AG09319 (cell line): ENCODE measurements around the gene ANO1.
A peak's percentile ranks its signal among the peaks of the same experiment; 100 is the strongest.

Experiments used
- DNase-seq: peaks from one replicate; pipeline ENCODE4 v3.0.0-alpha.2; 2010; ENCODE audit warnings: low read depth; ENCODE audit errors: extremely low read depth
- TF ChIP-seq, protein P1 (sequence below): IDR thresholded peaks from 2 replicates; pipeline ENCODE4 v1.5.1; 2011; ENCODE audit warnings: low read depth, mild to moderate bottlenecking, inconsistent platforms, low read length, moderate library complexity

Gene ANO1

DNA sequence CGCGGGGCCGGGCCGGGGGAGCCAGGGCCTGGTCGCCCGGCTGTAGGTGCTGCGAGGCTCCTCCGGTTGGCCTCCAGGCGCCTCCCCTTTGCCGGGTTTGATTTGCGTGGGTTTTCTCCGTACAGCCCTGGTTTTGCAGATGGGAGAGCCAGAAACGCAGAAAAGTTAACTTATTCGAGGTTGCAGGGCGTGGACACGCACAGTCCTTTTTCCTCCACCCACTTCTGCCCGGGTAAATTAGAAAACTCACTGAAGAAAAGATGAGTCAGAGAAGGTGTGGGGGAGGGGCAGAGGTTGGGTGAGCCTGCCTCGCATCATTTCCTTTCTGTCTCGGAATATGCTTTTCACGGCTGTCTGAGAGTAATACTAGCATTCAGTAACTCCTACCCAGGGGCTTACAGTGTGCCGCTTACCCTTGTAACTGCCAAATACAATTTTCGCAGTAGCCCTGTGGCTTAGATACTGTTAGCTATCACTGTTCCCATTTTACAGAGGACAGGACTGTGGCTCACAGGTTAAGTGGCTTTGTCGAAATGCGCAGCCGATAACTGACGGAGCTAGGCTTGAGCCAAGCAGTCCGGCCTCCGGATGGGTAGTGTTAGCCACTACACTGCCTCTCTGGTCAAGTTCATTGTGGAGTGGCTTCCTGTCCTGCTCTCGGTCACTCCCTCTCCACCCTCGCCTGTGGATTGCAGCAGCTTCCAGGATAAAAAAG lies 125.8 kb downstream of the ANO1 start:
- DNase-seq: peak; percentile 56
- TF ChIP-seq, protein P1, sequence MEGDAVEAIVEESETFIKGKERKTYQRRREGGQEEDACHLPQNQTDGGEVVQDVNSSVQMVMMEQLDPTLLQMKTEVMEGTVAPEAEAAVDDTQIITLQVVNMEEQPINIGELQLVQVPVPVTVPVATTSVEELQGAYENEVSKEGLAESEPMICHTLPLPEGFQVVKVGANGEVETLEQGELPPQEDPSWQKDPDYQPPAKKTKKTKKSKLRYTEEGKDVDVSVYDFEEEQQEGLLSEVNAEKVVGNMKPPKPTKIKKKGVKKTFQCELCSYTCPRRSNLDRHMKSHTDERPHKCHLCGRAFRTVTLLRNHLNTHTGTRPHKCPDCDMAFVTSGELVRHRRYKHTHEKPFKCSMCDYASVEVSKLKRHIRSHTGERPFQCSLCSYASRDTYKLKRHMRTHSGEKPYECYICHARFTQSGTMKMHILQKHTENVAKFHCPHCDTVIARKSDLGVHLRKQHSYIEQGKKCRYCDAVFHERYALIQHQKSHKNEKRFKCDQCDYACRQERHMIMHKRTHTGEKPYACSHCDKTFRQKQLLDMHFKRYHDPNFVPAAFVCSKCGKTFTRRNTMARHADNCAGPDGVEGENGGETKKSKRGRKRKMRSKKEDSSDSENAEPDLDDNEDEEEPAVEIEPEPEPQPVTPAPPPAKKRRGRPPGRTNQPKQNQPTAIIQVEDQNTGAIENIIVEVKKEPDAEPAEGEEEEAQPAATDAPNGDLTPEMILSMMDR: no peak

DNA sequence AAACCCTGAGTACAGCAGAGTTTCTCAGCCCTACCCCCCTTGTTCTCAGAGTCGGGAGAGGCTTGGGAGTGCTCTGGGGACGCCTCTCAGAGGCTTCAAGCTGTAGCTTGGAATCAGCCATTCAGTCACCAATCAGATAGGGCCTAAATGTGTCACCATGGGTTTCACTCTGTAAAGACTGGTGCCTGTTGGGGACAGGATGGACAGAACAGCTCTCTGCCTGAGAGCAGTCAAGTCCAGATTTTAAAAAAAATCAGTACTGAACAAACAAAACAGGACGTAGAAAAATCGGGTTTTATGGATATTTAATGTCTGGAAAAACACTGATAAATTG lies 126.3 kb downstream of the ANO1 start:
- TF ChIP-seq, protein P1: no peak
- DNase-seq: no peak

- no peak for DNase-seq
- TF ChIP-seq, protein P1: no peak
Measured at GRCh38 chr11:70205049-70205725, 127.1 kb downstream of the ANO1 start.

DNA sequence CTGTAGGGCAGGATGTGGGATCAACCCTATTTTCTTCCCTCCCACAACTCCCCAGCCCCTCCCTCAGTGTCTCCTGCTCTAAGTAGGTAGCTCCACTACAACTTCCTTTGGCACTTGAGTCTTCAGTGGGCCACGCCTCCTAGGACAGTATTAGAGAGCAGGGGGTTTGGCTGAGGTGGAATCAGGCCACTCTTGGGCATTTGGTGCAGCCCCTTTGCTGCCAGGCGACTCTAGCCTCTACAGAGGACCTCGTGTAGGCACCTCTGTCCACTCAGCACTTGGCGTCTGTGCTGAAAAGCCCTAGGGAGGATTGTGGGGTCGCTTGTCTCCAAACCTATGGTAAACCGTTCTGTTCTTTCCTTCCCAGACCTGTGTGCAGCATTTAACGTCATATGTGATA lies 127.6 kb downstream of the ANO1 start:
- no peak for DNase-seq
- TF ChIP-seq, protein P1: no peak

- TF ChIP-seq, protein P1: no peak
- no peak for DNase-seq
Measured at GRCh38 chr11:70206226-70206981, 128.3 kb downstream of the ANO1 start.

- TF ChIP-seq, protein P1: no peak
- no peak for DNase-seq
Measured at GRCh38 chr11:70206982-70207376, 128.9 kb downstream of the ANO1 start.
